Epithelial cell of proximal tubule (primary cell): Measurements from ENCODE around the gene C13orf46. TPM values are rescaled to one million over a fixed set of nuclear protein-coding genes. Genes with fewer than 3 reads are reported as not detected.

ENCODE experiments used
- DNase-seq: peaks from one replicate; pipeline ENCODE4 v3.0.0-alpha.2; 2011; ENCODE audit warnings: low read depth
- H3K4me3 ChIP-seq: 2 replicates; pipeline ENCODE4 v1.5.1; 2011; ENCODE audit warnings: low read depth, mild to moderate bottlenecking, low read length
- total RNA-seq: library from RNA; depleted of rRNA; stranded (reverse); fragments of >200 nt; gene quantifications from 2 replicates; pipeline ENCODE4 v1.2.3, GENCODE V29; 2015
- TF ChIP-seq, protein P1 (sequence below): conservative IDR thresholded peaks from 2 replicates; pipeline ENCODE4 v1.5.1; 2012; ENCODE audit warnings: low read depth, mild to moderate bottlenecking, low read length

The C13orf46 gene
- total RNA-seq, 1 donor from 2014 or later = not detected

DNA sequence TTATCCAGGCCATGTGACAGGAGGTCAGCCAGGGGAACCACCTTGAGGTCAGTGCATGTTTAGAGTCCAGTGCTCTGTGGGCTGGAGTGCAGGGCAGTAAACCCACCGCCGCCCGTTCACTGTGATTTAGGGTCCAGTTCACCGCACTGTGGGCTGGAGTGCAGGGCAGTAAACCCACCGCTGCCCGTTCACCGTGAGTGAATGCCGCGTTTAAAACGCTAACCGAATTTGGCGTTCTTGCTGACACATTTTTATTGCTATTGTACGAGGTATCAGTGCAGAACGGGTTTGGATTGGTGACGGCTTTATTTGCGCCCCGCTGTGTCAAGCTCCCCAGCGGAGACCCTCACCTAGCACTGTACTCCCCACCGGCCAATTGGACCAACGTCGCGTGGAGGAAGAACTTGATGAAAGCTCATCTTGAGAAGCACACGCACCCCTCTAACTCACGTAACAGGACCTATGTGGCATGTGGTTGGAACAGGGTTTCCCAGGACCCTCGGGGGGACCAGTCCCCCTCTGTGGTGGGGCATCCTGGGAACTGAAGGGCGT lies 27.9 kb downstream of the C13orf46 start:
- DNase-seq = no peak
- H3K4me3 ChIP-seq = no peak overlapping the region
- TF ChIP-seq, protein P1, sequence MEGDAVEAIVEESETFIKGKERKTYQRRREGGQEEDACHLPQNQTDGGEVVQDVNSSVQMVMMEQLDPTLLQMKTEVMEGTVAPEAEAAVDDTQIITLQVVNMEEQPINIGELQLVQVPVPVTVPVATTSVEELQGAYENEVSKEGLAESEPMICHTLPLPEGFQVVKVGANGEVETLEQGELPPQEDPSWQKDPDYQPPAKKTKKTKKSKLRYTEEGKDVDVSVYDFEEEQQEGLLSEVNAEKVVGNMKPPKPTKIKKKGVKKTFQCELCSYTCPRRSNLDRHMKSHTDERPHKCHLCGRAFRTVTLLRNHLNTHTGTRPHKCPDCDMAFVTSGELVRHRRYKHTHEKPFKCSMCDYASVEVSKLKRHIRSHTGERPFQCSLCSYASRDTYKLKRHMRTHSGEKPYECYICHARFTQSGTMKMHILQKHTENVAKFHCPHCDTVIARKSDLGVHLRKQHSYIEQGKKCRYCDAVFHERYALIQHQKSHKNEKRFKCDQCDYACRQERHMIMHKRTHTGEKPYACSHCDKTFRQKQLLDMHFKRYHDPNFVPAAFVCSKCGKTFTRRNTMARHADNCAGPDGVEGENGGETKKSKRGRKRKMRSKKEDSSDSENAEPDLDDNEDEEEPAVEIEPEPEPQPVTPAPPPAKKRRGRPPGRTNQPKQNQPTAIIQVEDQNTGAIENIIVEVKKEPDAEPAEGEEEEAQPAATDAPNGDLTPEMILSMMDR = no peak

DNA sequence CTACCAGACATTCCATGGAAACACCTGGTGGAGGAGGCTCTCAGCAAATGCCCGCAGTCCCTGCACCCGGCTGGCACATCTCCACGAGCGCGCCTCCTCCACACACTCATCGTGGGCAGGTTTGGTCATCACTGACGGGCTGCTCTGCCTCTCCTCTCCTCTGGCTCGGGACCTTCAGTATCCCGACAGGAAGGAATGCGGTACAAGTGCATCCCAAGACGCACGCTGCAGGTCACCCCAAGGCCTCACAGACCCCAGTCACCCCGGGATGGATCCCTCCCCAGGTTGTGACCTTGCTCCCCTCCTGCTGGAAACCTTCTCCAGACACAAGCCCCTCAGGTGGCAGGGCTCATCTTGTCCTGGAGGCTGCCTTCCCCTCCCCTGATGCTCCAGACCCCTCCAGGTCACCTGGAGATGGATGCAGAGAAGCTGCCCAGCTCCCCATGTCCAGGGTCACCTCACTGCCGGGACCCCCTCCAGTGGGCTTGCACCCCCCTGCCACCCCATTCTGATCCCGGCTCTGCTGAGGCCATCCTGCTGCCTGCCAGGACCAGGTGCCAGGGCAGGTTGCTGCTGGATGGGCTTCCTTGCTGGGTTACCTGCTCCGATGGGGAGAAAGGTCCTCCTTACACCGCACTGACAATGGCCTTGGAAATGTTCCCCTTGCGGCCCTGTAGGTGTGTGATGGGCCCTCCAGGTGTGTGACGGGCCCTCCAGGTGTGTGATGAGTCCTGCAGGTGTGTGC lies 29.9 kb downstream of the C13orf46 start:
- TF ChIP-seq, protein P1 = no peak
- no peak overlapping the region for H3K4me3 ChIP-seq

DNA sequence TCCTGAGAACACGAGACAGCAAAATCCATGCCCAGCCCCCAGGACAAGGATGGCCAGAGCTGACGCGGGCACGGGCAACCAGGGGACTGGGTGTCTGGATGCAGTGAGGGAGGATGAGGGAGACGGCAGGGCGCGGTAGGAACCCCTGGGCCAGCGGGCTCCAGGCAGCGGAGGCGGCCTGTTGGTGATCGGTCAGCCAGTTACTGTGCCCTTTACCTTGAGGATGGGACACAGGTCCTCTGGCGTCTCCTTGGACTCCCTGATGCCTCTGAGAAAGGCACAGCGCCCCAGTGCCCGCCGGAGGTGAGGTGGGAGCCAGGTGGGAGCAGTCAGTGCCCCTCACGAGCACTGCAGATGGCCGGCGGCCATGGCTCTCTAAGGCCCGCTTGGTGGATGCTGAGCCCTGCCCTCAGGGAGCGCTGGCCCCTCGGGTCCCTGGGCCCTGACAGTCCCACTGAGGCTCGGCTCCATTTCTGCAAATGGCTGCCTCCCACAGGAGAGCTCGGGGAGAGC lies 31.2 kb downstream of the C13orf46 start:
- H3K4me3 ChIP-seq = no peak overlapping the region
- no peak for DNase-seq
- TF ChIP-seq, protein P1 = no peak

More for the DNA sequence above, 29.9 kb downstream of the C13orf46 start:
- DNase-seq = no peak

DNA sequence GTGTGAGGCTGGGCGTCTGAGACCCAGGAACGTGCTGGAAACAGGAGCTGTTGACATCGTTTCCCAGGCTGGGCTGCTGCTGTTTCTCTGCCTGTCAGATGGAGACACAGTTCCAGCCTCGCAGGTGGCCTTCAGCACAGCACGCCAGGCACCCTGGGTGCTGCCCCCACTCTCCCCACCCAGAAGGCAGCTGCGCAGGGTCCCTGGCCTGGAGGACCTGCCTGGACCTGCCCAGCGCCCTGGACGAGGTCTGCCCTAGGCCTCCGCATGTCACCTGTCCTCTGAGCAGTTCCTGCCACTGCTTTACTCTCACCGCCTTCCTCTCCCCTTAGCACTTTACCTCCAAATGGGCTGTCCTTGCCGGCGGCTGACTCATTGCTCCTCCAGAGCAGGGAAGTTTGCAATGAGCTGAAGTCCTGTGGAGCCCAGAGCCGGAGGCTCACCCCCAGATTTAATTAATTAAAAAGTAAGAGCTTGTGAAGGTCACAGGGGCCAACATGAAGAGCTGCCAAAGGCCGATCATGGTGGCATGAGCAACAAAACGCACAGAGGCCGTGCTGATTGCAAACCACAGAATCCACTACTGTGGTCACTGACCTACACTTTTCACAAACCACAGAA lies 32.2 kb downstream of the C13orf46 start:
- H3K4me3 ChIP-seq = no peak overlapping the region

DNA sequence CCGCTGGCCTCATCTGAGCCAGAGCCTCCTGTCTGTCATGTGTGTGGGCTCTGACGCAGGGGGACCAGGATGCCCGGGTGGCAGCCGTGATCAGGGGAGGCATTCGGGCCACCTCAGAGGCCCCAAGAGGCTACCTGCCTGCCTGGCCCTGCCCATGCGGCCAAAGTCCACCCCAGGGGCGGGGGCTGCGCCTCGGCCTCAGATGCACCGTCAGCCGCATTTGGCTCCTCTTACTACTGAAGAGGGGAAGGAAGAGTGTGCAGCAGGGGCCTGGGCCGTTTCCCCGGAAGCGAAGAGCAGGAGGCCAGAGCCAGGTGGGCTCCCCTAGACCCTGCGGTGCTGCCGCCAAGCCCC lies 34.0 kb downstream of the C13orf46 start:
- DNase-seq = no peak
- TF ChIP-seq, protein P1 = no peak

More for the DNA sequence above, 32.2 kb downstream of the C13orf46 start:
- DNase-seq = no peak
- TF ChIP-seq, protein P1 = no peak

DNA sequence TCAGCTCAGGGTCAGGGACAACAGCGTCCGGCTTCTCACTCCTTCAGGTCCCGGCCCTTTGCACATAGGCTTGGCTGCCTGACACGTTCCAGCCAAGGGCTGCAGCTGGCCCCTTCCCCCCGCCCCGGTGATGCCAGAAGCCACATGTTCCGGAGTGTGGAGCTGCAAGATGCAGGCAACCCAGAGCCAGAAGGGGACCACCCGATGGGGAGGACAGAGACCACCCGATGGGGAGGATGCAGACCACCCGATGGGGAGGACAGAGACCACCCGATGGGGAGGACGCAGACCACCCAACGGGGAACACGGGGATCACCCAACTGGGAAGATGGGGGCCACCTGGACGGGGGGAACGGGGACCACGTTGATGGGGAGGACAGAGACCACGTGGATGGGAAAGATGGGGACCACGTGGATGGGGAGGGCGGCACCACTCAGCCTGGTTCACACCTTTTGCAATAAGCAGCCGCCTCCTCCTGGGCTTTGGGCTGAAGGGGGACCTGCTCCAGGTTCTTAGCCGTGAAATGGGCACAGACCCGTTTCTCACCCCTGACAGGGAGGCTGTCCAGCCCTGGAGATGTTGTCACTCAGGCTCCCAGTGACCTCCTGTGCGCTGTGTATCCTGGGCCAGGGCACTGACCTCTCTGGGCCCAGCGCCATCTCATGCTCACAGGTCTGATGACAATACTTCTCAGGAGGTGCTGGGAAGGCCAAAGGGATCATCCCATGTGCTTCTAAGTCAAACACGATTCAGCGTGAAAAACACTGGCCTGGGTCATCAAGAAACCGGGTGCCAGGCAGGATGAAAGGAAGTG lies 34.5 kb downstream of the C13orf46 start:
- DNase-seq = no peak
- TF ChIP-seq, protein P1 = no peak
- no peak overlapping the region for H3K4me3 ChIP-seq

More for the DNA sequence above, 34.0 kb downstream of the C13orf46 start:
- no peak overlapping the region for H3K4me3 ChIP-seq
